Mesodermal cell (in vitro differentiated cells): Measurements from ENCODE around the gene MIER3.

Experiments
- H3K27ac ChIP-seq: 2 replicates; pipeline ENCODE4 v1.7.0; 2013; ENCODE audit warnings: mild to moderate bottlenecking, low read depth, low read length, moderate library complexity; ENCODE audit not compliant: severe bottlenecking
- H3K36me3 ChIP-seq: 2 replicates; pipeline ENCODE4 v1.7.1; 2013; ENCODE audit warnings: mild to moderate bottlenecking, low read length, moderate library complexity; ENCODE audit not compliant: control insufficient read depth, insufficient read depth
- H3K4me1 ChIP-seq: one replicate; pipeline ENCODE4 v1.7.1; 2013; ENCODE audit warnings: mild to moderate bottlenecking, low read length; ENCODE audit not compliant: insufficient read depth, control insufficient read depth, poor library complexity, severe bottlenecking
- H3K4me3 ChIP-seq: 2 replicates; pipeline ENCODE4 v1.7.0; 2013; ENCODE audit warnings: low read length, control low read depth, mild to moderate bottlenecking; ENCODE audit not compliant: insufficient read depth, poor library complexity, severe bottlenecking; ENCODE audit errors: extremely low read depth
- H3K9me3 ChIP-seq: 2 replicates; pipeline ENCODE4 v1.7.1; 2013; ENCODE audit warnings: mild to moderate bottlenecking, low read length, moderate library complexity; ENCODE audit not compliant: control insufficient read depth
- WGBS, 2 experiments: methylation state at CpG; one replicate each; pipeline ENCODE4 v1.1.5; 2013; ENCODE audit warnings: missing lambda C conversion rate in 2 of 2; ENCODE audit not compliant: insufficient coverage in 2 of 2; 5-methylcytosine and 5-hydroxymethylcytosine counted together

Gene MIER3

GRCh38 chr5:56919942-56920662, 31.8 kb downstream of the MIER3 start:
- H3K9me3 ChIP-seq, result no peaks in the 10 kb centered on the region
- H3K27ac ChIP-seq, result no peak overlapping the region
- peaks cover 35% of the 10 kb centered on the region for H3K36me3 ChIP-seq
- no CpG with 5 or more reads among the region's 1 CpG for WGBS, 2 experiments
- no peak overlapping the region for H3K4me3 ChIP-seq
- H3K4me1 ChIP-seq, result no peaks in the 10 kb centered on the region

- Histone ChIP-seq H3K36me3 (peaks cover 24% of the 10 kb centered on the region), H3K9me3 (no peaks in the 10 kb centered on the region), H3K27ac (peak overlapping the region; percentile 0), H3K4me1 (no peaks in the 10 kb centered on the region), H3K4me3 (no peak overlapping the region)
- WGBS, 2 experiments, result 83% methylated on average over 1 to 2 of the region's 2 CpGs
These were observed 33.9 kb downstream of the MIER3 start for GRCh38 chr5:56918054-56918453.

GRCh38 chr5:56917534-56917933, 34.4 kb downstream of the MIER3 start:
- no peak overlapping the region for H3K4me3 ChIP-seq
- H3K27ac ChIP-seq, result no peak overlapping the region
- no peaks in the 10 kb centered on the region for H3K9me3 ChIP-seq
- peaks cover 18% of the 10 kb centered on the region for H3K36me3 ChIP-seq
- H3K4me1 ChIP-seq, result no peaks in the 10 kb centered on the region
- 67% methylated on average over 1 of the region's 2 CpGs; no CpG with 5 or more reads in 1 of the 2 experiments for WGBS, 2 experiments

GRCh38 chr5:56914678-56915077, 37.2 kb downstream of the MIER3 start:
- no CpG with 5 or more reads among the region's 2 CpGs for WGBS, 2 experiments
- Histone ChIP-seq H3K27ac (no peak overlapping the region), H3K4me3 (no peak overlapping the region), H3K4me1 (peaks cover 4% of the 10 kb centered on the region), H3K9me3 (no peaks in the 10 kb centered on the region), H3K36me3 (peaks cover 7% of the 10 kb centered on the region)

- Histone ChIP-seq H3K36me3 (peaks cover 7% of the 10 kb centered on the region), H3K4me1 (peaks cover 4% of the 10 kb centered on the region), H3K4me3 (no peak overlapping the region), H3K27ac (no peak overlapping the region), H3K9me3 (no peaks in the 10 kb centered on the region)
- 80% methylated on average over 1 of the region's 3 CpGs; no CpG with 5 or more reads in 1 of the 2 experiments for WGBS, 2 experiments
These were observed 38.2 kb downstream of the MIER3 start for GRCh38 chr5:56913766-56914165.

- Histone ChIP-seq H3K36me3 (peaks cover 7% of the 10 kb centered on the region), H3K9me3 (no peaks in the 10 kb centered on the region), H3K4me1 (peaks cover 8% of the 10 kb centered on the region), H3K27ac (peak overlapping the region; percentile 92), H3K4me3 (peak overlapping the region; percentile 57)
- 32 to 35% methylated on average over 27 to 28 of the region's 29 CpGs for WGBS, 2 experiments
These were observed 41.5 kb downstream of the MIER3 start for GRCh38 chr5:56910210-56910965.

- H3K36me3 ChIP-seq, result peaks cover 7% of the 10 kb centered on the region
- no peaks in the 10 kb centered on the region for H3K9me3 ChIP-seq
- peaks cover 8% of the 10 kb centered on the region for H3K4me1 ChIP-seq
- 1 to 2% methylated on average over 44 to 67 of the region's 84 CpGs for WGBS, 2 experiments
- H3K4me3 ChIP-seq, result peak within 1 kb of the TSS; percentile 57
- H3K27ac ChIP-seq, result peak within 1 kb of the TSS; percentile 97
These were observed 42.4 kb downstream of the MIER3 start, which contains the start of gene SETD9 for GRCh38 chr5:56909294-56910209. Gene SETD9, plus strand, starts transcription at chr5:56909596. Its CDS starts 50 bp downstream, at chr5:56909646.

- Histone ChIP-seq H3K4me3 (peak overlapping the region; percentile 57), H3K9me3 (peaks cover 6% of the 10 kb centered on the region), H3K4me1 (peaks cover 8% of the 10 kb centered on the region), H3K27ac (peak overlapping the region; percentile 97), H3K36me3 (peaks cover 7% of the 10 kb centered on the region)
- WGBS, 2 experiments, result 11 to 14% methylated on average over 15 to 19 of the region's 19 CpGs
These were observed 43.0 kb downstream of the MIER3 start for GRCh38 chr5:56908942-56909293.

GRCh38 chr5:56900858-56901578, 50.9 kb downstream of the MIER3 start:
- Histone ChIP-seq H3K4me1 (peaks cover 6% of the 10 kb centered on the region), H3K9me3 (peaks cover 6% of the 10 kb centered on the region), H3K36me3 (peaks cover 9% of the 10 kb centered on the region), H3K4me3 (no peak overlapping the region), H3K27ac (no peak overlapping the region)
- whole genome bisulfite sequencing, 2 experiments, result 37 to 41% methylated on average over 3 of the region's 3 CpGs

GRCh38 chr5:56900395-56900794, 51.5 kb downstream of the MIER3 start:
- peaks cover 6% of the 10 kb centered on the region for H3K4me1 ChIP-seq
- peaks cover 12% of the 10 kb centered on the region for H3K36me3 ChIP-seq
- WGBS, 2 experiments, result 65 to 70% methylated on average over 2 of the region's 4 CpGs
- no peak overlapping the region for H3K4me3 ChIP-seq
- H3K9me3 ChIP-seq, result peaks cover 6% of the 10 kb centered on the region
- H3K27ac ChIP-seq, result no peak overlapping the region
